Suprapubic skin (tissue), 4 donors: Measurements from ENCODE around the gene TNFRSF1B. TPM values are rescaled to one million over a fixed set of nuclear protein-coding genes. Genes with fewer than 3 reads are reported as not detected.

Source experiments
- DNase-seq, 2 donors: peaks; one replicate each; pipeline ENCODE4 v3.0.0-alpha.2; 2019; ENCODE audit warnings: low spot score in 2 of 2
- H3K27ac ChIP-seq: fragments of 200-600 bp; sonication (generic); one replicate; pipeline ENCODE4 v1.5.1; 2019
- H3K27me3 ChIP-seq: fragments of 200-600 bp; sonication (generic); one replicate; pipeline ENCODE4 v1.5.1; 2019
- H3K36me3 ChIP-seq: fragments of 200-600 bp; sonication (generic); one replicate; pipeline ENCODE4 v1.5.1; 2019
- H3K4me1 ChIP-seq: fragments of 200-600 bp; sonication (generic); one replicate; pipeline ENCODE4 v1.5.1; 2019
- H3K4me3 ChIP-seq: fragments of 200-600 bp; sonication (generic); one replicate; pipeline ENCODE4 v1.5.1; 2019; ENCODE audit warnings: mild to moderate bottlenecking
- H3K9me3 ChIP-seq: fragments of 200-600 bp; sonication (generic); one replicate; pipeline ENCODE4 v1.5.1; 2019
- CTCF ChIP-seq, 2 donors: fragments of 200-600 bp in 1 of 2; fragments of 450-650 bp in 1 of 2; sonication (generic) in 1 of 2; IDR thresholded peaks; one replicate each; pipeline ENCODE4 v1.5.1; 2016 to 2019; ENCODE audit warnings: antibody characterized with exemption in 2 of 2, mild to moderate bottlenecking in 1 of 2, moderate library complexity in 1 of 2
- EP300 ChIP-seq: sonication (generic); formaldehyde crosslinking; IDR thresholded peaks from one replicate; pipeline ENCODE4 v1.6.1; 2017; ENCODE audit warnings: antibody characterized with exemption
- POLR2A ChIP-seq, 2 donors: fragments of 450-650 bp; IDR thresholded peaks; one replicate each; pipeline ENCODE4 v1.6.1; 2017; ENCODE audit warnings: antibody characterized with exemption in 2 of 2, mild to moderate bottlenecking in 2 of 2, moderate library complexity in 2 of 2
- POLR2AphosphoS5 ChIP-seq, 3 donors: sonication (generic); formaldehyde crosslinking; IDR thresholded peaks; one replicate each; pipeline ENCODE4 v1.6.1; 2017; ENCODE audit warnings: antibody characterized with exemption in 3 of 3
- WGBS: methylation state at CpG from one replicate; pipeline ENCODE4 v1.1.5; 2018; 5-methylcytosine and 5-hydroxymethylcytosine counted together
- total RNA-seq, 4 donors: library from RNA; depleted of rRNA; stranded (reverse); fragments of >200 nt; gene quantifications; one replicate each; pipeline ENCODE4 v1.1.0, GENCODE V29; 2016

TNFRSF1B gene
- total RNA-seq, 4 donors from 2014 or later, result 6.3 to 35.2 (median 11.9) TPM

- Histone ChIP-seq H3K27ac (peak overlapping the region; percentile 74), H3K9me3 (no peaks in the 10 kb centered on the region), H3K4me3 (peak overlapping the region; percentile 5), H3K27me3 (peaks cover 11% of the 10 kb centered on the region), H3K36me3 (no peaks in the 10 kb centered on the region), H3K4me1 (peaks cover 84% of the 10 kb centered on the region)
- no peak for TF ChIP-seq CTCF (IDR thresholded peaks at IDR 0.05)
- TF ChIP-seq POLR2AphosphoS5 (IDR thresholded peaks at IDR 0.05), result no peak
- no peak for TF ChIP-seq EP300
- no peak for TF ChIP-seq POLR2A (IDR thresholded peaks at IDR 0.05)
- 47% methylated on average over 11 of the region's 11 CpGs for WGBS
- no peak for DNase-seq
Measured at GRCh38 chr1:12178511-12178910, 11.7 kb downstream of the TNFRSF1B start.

- peaks cover 82% of the 10 kb centered on the region for H3K4me1 ChIP-seq
Measured at GRCh38 chr1:12179111-12179519, 12.3 kb downstream of the TNFRSF1B start.

DNA sequence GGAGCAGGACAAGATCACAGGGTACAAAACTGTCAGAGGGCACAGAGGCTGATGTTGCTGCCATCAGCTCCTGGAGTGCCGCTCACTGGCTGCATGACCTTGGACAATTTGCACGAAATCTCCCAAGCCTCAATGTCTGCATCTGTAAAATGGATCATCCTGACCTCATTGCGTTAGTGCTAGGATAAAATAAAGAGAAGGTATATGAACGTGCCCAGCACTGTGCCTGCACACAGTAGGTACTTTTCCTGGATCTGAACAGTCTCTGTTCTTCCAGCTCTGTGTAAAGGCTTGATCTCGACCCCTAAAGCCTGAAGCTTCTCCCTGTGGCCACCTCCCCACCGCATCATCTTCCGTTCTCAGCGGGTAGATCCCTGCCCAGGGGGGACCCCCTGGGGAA is 12.9 kb downstream of the TNFRSF1B start:
- TF ChIP-seq CTCF (IDR thresholded peaks at IDR 0.05) (no peak), POLR2AphosphoS5 (IDR thresholded peaks at IDR 0.05) (no peak), POLR2A (IDR thresholded peaks at IDR 0.05) (no peak), EP300 (no peak)
- DNase-seq, result no peak
- H3K36me3 ChIP-seq, result no peaks in the 10 kb centered on the region
- peak overlapping the region; percentile 74 for H3K27ac ChIP-seq
- H3K9me3 ChIP-seq, result no peaks in the 10 kb centered on the region
- WGBS, result 92% methylated on average over 8 of the region's 8 CpGs
- H3K27me3 ChIP-seq, result peaks cover 11% of the 10 kb centered on the region
- H3K4me3 ChIP-seq, result no peak overlapping the region
- H3K4me1 ChIP-seq, result peaks cover 81% of the 10 kb centered on the region

More at GRCh38 chr1:12179111-12179519, 12.3 kb downstream of the TNFRSF1B start:
- Histone ChIP-seq H3K9me3 (no peaks in the 10 kb centered on the region), H3K4me3 (no peak overlapping the region), H3K27ac (peak overlapping the region; percentile 74), H3K27me3 (peaks cover 11% of the 10 kb centered on the region), H3K36me3 (no peaks in the 10 kb centered on the region)
- TF ChIP-seq POLR2AphosphoS5 (IDR thresholded peaks at IDR 0.05) (no peak), EP300 (no peak), POLR2A (IDR thresholded peaks at IDR 0.05) (no peak), CTCF (IDR thresholded peaks at IDR 0.05) (no peak)
- no peak for DNase-seq
- WGBS, result 58% methylated on average over 13 of the region's 17 CpGs

- H3K9me3 ChIP-seq, result no peaks in the 10 kb centered on the region
- H3K4me3 ChIP-seq, result no peak overlapping the region
- no peaks in the 10 kb centered on the region for H3K36me3 ChIP-seq
- H3K27ac ChIP-seq, result peak overlapping the region; percentile 74
- 83% methylated on average over 8 of the region's 10 CpGs for WGBS
- peak in 1 of 2 donors; percentile 79 for DNase-seq
- H3K4me1 ChIP-seq, result peaks cover 81% of the 10 kb centered on the region
- TF ChIP-seq EP300, result no peak
- no peak for TF ChIP-seq CTCF (IDR thresholded peaks at IDR 0.05)
- no peak for TF ChIP-seq POLR2A (IDR thresholded peaks at IDR 0.05)
- no peak for TF ChIP-seq POLR2AphosphoS5 (IDR thresholded peaks at IDR 0.05)
- H3K27me3 ChIP-seq, result peaks cover 11% of the 10 kb centered on the region
Measured at GRCh38 chr1:12180315-12180714, 13.5 kb downstream of the TNFRSF1B start.

DNA sequence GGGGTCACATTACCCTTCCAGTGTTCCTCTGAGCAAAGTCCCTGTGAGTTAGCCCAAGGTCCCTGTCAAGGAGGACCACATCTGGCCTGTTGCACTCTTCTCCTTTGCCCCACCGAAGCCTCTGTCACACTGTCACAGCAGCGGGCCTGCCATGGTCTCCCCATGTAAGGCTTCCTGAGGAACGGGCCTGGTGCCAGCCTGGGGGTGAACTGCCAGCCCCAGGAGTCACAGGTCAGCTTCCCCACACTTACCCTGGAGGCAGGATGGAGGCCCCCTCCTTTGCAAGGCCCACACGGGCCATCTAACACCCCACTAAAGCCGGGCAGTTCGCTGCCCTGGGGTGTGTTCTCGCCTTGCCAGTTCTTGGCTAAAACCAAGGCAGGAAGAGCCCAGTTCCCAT is 14.1 kb downstream of the TNFRSF1B start:
- no peak for DNase-seq
- WGBS, result 71% methylated on average over 3 of the region's 7 CpGs
- no peak for TF ChIP-seq POLR2A (IDR thresholded peaks at IDR 0.05)
- TF ChIP-seq CTCF (IDR thresholded peaks at IDR 0.05), result no peak
- no peak for TF ChIP-seq EP300
- no peak for TF ChIP-seq POLR2AphosphoS5 (IDR thresholded peaks at IDR 0.05)
- Histone ChIP-seq H3K27me3 (peaks cover 11% of the 10 kb centered on the region), H3K4me1 (peaks cover 83% of the 10 kb centered on the region), H3K27ac (peak overlapping the region; percentile 74), H3K4me3 (no peak overlapping the region), H3K36me3 (no peaks in the 10 kb centered on the region), H3K9me3 (no peaks in the 10 kb centered on the region)
